Measurements from ENCODE around the gene MAGEA2B. TPM values are rescaled to one million over a fixed set of nuclear protein-coding genes. Genes with fewer than 3 reads are reported as not detected.
"Not testable (repeated sequence)": the region's sequence is repeated elsewhere in the genome, so short reads cannot be mapped to it uniquely, and the experiment has no call there.

Gene MAGEA2B
- total RNA-seq, 1 donor from 2014 or later = not detected

DNA sequence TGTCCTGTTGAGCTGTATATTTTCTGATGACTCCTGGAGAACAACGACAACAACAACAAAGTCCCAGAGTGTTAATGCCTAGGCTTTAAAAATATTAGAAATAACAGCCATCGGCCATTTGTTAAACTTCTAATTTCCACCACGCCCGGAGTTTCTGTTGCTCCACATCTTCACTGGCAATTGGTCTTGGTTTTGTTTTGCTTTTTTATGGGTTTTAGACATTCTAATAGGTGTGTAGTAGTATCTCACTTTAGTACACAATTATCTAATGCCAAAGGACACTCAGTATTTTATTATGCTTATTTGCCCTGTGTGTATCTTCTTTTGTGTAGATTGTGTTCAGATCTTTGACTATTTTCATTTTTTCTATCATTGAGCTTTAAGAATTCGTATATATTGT lies 24.1 kb downstream of the MAGEA2B start:
- DNase-seq = no peak
- POLR2A ChIA-PET = no interaction called here
- intact Hi-C loops (cut with micrococcal nuclease) = no loop called here
- H3K4me3 Mint-ChIP-seq = no peak overlapping the region
- no peaks in the 10 kb centered on the region for H3K4me1 Mint-ChIP-seq
- no peaks in the 10 kb centered on the region for H3K9me3 Mint-ChIP-seq
- CTCF ChIA-PET = no interaction called here
- no peaks in the 10 kb centered on the region for H3K27me3 Mint-ChIP-seq
- TF ChIP-seq, protein P1, sequence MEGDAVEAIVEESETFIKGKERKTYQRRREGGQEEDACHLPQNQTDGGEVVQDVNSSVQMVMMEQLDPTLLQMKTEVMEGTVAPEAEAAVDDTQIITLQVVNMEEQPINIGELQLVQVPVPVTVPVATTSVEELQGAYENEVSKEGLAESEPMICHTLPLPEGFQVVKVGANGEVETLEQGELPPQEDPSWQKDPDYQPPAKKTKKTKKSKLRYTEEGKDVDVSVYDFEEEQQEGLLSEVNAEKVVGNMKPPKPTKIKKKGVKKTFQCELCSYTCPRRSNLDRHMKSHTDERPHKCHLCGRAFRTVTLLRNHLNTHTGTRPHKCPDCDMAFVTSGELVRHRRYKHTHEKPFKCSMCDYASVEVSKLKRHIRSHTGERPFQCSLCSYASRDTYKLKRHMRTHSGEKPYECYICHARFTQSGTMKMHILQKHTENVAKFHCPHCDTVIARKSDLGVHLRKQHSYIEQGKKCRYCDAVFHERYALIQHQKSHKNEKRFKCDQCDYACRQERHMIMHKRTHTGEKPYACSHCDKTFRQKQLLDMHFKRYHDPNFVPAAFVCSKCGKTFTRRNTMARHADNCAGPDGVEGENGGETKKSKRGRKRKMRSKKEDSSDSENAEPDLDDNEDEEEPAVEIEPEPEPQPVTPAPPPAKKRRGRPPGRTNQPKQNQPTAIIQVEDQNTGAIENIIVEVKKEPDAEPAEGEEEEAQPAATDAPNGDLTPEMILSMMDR (IDR thresholded peaks at IDR 0.05) = no peak
- ATAC-seq (ENCODE audit: low read depth) = no peak
- H3K36me3 Mint-ChIP-seq (ENCODE audit: low read depth) = no peaks in the 10 kb centered on the region
- no peak overlapping the region for H3K27ac Mint-ChIP-seq

DNA sequence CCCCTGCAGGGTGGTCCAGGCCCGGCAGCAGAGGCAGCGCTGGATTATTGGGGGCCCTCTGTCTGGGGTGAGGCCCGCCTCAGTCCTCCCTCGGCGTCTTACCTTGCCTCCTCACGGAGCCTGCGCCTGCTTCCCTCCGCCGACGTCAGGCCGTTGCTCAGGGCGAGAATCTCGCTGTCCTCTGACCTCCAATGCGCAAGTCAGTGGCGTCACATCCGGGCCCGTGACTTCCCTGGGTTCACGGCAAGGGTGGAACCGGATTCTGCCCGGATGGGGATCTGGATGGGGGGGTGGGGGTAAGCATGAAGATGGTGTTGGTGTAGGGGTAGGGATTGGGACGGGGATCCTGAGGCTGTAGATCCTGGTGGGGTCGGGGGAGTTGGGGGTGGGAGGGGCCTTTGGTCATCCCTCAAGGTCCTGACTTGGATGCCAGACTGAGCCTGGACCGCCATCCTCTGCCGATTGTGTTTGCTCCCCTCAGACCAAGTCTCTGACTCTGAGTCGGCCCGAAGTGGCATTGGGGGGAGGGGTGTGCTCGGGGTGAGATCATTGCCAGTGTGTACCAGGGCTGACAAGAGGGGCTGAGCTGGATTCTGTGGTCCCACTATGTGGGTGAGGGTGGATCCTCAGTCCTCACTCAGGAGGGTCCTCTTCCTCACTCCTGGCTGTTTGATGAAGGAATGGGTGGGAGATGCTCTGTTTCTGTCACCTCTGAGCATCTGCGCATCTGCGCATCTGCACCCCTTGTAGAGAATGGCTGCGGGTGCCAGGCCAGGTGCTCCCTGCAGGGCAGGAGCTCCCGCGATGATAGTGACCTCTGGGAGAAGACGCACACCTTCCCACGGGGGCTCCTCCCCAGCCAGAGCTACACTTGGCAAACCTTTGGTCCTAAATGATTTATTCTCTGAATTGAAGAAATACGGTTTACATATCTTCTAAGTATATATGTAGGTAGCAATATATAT lies 39.5 kb downstream of the MAGEA2B start, which contains the start of gene MAGEA2:
Gene MAGEA2 (minus strand): TSS at position 157 of the 965 bp plus-strand sequence. CDS start 2,479 bp downstream, outside the sequence.
- ATAC-seq (ENCODE audit: low read depth); POLR2A ChIA-PET; H3K36me3 Mint-ChIP-seq (ENCODE audit: low read depth); H3K9me3 Mint-ChIP-seq; H3K27me3 Mint-ChIP-seq; intact Hi-C loops (cut with micrococcal nuclease); H3K27ac Mint-ChIP-seq; H3K4me3 Mint-ChIP-seq; H3K4me1 Mint-ChIP-seq; CTCF ChIA-PET; DNase-seq: not testable (repeated sequence)

DNA sequence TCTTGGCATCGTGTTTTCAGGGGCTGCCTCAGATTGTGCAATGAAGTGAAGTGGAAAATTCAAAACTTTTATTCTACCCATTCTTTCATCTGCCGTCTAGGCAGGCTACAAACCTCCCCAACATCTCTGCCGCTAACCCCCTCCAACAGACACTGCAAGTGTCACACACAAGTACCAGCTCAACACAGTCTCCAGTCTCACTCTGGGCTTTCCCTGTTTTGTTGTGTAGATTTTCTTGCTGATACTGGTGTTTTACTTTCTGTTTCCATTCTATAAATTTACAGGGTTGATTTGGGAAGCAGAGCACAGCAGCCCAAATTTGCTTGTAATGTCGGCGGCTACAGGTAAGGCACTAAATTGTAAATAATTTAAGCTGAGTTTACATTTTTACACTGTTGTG lies 40.4 kb downstream of the MAGEA2B start:
- ATAC-seq (ENCODE audit: low read depth); H3K27ac Mint-ChIP-seq; H3K4me3 Mint-ChIP-seq; H3K9me3 Mint-ChIP-seq; DNase-seq; CTCF ChIA-PET; H3K4me1 Mint-ChIP-seq; H3K27me3 Mint-ChIP-seq; POLR2A ChIA-PET; H3K36me3 Mint-ChIP-seq (ENCODE audit: low read depth); intact Hi-C loops (cut with micrococcal nuclease): not testable (repeated sequence)

DNA sequence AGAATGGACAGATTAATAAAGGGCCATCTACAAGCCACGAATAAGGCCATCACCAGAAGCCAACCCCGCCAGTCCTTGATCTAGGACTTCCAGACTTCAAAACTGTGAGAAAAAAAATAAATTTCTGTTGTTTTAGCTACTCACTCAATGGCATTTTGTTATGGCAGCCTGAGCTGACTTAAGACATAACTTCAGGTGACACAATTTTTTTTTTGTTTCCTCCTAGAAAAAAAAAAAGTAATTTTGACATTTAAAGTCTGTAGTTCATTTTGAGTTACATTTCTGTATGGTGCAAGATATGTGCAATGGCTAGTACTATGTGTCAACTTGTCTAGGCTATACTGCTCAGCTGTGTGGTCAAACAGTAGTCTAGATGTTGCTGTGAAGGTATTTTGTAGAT lies 44.5 kb downstream of the MAGEA2B start, which contains the start of gene CSAG3:
Gene CSAG3 (plus strand): TSS at position 301 of the 400 bp plus-strand sequence.
- CTCF ChIA-PET; H3K27me3 Mint-ChIP-seq; H3K36me3 Mint-ChIP-seq (ENCODE audit: low read depth); H3K27ac Mint-ChIP-seq; DNase-seq; POLR2A ChIA-PET; H3K9me3 Mint-ChIP-seq; ATAC-seq (ENCODE audit: low read depth); H3K4me3 Mint-ChIP-seq; H3K4me1 Mint-ChIP-seq; intact Hi-C loops (cut with micrococcal nuclease): not testable (repeated sequence)

DNA sequence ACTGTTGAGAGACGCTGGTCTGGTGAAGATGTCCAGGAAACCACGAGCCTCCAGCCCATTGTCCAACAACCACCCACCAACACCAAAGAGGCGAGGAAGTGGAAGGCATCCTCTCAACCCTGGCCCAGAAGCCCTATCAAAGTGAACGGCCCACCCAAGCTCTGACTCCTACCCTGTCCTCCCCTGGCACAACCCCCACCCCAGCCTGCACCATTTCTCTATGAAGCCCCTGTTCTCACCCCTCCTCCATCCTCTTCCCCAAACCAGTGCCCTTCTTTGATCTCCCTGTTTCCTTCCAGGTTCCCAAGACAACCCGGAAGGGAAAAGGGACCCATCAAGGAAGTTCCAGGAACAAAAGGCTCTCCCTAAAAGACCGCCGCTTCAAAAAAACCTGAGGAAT lies 45.1 kb downstream of the MAGEA2B start:
- ATAC-seq (ENCODE audit: low read depth); H3K27ac Mint-ChIP-seq; H3K4me1 Mint-ChIP-seq; H3K36me3 Mint-ChIP-seq (ENCODE audit: low read depth); H3K27me3 Mint-ChIP-seq; H3K9me3 Mint-ChIP-seq; intact Hi-C loops (cut with micrococcal nuclease); DNase-seq; H3K4me3 Mint-ChIP-seq; POLR2A ChIA-PET; CTCF ChIA-PET: not testable (repeated sequence)

DNA sequence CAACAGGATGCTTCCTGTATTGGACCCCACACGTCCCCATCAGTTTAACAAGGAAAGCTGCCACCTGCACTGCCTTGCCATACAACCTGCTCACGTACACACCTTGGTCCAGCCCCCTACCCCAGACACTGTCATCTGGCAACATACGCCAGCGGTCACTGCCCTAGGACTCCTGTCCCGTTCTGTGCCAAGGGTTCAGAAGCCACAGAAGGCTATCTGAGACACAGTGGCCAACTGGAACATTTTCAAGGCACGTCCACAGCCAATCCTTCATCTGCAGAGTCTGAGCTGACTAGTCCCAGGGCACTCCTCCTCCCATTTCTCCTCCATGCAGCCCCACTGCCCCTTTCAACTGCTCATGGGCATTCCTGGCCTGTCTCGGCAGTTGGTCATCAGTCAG lies 47.2 kb downstream of the MAGEA2B start:
- H3K4me3 Mint-ChIP-seq; POLR2A ChIA-PET; H3K27me3 Mint-ChIP-seq; intact Hi-C loops (cut with micrococcal nuclease); H3K9me3 Mint-ChIP-seq; H3K27ac Mint-ChIP-seq; H3K4me1 Mint-ChIP-seq; DNase-seq; H3K36me3 Mint-ChIP-seq (ENCODE audit: low read depth); CTCF ChIA-PET; ATAC-seq (ENCODE audit: low read depth): not testable (repeated sequence)

DNA sequence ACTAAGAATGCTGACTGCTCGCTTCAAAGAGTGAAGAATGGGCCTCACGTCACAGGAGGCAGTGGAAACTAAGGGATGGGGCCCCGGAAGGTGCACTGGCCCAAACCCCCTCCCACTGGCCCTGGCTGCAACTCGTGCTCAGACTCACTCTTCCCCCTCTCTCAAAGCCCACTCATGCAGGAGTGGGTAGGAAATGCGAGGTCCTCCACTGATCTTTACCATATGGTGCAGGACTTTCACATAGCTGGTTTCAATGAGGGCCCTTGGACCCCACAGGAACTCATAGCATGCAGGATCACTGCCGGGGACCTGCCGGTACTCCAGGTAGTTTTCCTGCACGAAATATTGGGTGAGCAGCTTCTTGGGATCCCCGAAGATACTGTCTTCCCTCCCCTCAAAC lies 52.1 kb downstream of the MAGEA2B start:
- H3K4me3 Mint-ChIP-seq; ATAC-seq (ENCODE audit: low read depth); H3K27ac Mint-ChIP-seq; H3K36me3 Mint-ChIP-seq (ENCODE audit: low read depth); H3K27me3 Mint-ChIP-seq; DNase-seq; H3K9me3 Mint-ChIP-seq; POLR2A ChIA-PET; intact Hi-C loops (cut with micrococcal nuclease); H3K4me1 Mint-ChIP-seq; CTCF ChIA-PET: not testable (repeated sequence)

Other genes with a start within 250 kb of the MAGEA2B start
- gene GABRQ, start 76.7 kb upstream of the MAGEA2B start, total RNA-seq = not detected in 2 replicates
- not detected in 2 replicates for gene MAGEA3, start 15.8 kb upstream of the MAGEA2B start, total RNA-seq
- not detected in 2 replicates for gene CSAG2, start 5.4 kb upstream of the MAGEA2B start, total RNA-seq
- gene CSAG1, start 19.1 kb downstream of the MAGEA2B start, total RNA-seq = not detected in 2 replicates
- not detected in 2 replicates for gene MAGEA12, start 19.1 kb downstream of the MAGEA2B start, total RNA-seq
- not detected in 2 replicates for gene MAGEA2, start 39.2 kb downstream of the MAGEA2B start, total RNA-seq
- gene CSAG3, start 44.6 kb downstream of the MAGEA2B start, total RNA-seq = not detected in 2 replicates
- gene MAGEA6, start 55.1 kb downstream of the MAGEA2B start, total RNA-seq = not detected in 2 replicates
- gene CETN2, start 116.1 kb downstream of the MAGEA2B start, total RNA-seq = 13.3 and 16.1 TPM in 2 replicates
- gene NSDHL, start 116.4 kb downstream of the MAGEA2B start, total RNA-seq = 17.8 and 18.4 TPM in 2 replicates
- gene ZNF185, start 183.4 kb downstream of the MAGEA2B start, total RNA-seq = 0.75 and 0.81 TPM in 2 replicates